Activated CD8-positive, alpha-beta T cell treated with anti-CD3 and anti-CD28 coated beads for 36 hours (primary cell): ENCODE data around the gene CHSY1. TPM values are rescaled to one million over a fixed set of nuclear protein-coding genes. Genes with fewer than 3 reads are reported as not detected.
A peak's percentile ranks its signal among the peaks of the same experiment; 100 is the strongest.
"Not testable (repeated sequence)": the region's sequence is repeated elsewhere in the genome, so short reads cannot be mapped to it uniquely, and the experiment has no call there.

ENCODE experiments used
- ATAC-seq: fragments of 200-7000 bp; cut with Tn5 transposase; one replicate; pipeline ENCODE4 v1.10.0; 2021; ENCODE audit warnings: mild to moderate bottlenecking, moderate library complexity
- CTCF ChIA-PET: fragments of 350-600 bp; sonication (Branson Sonifier 250); formaldehyde crosslinking; loops from one replicate; lab custom pipeline; 2021; ENCODE audit warnings: antibody characterized with exemption; lab: Charles Lee
- POLR2A ChIA-PET: fragments of 350-600 bp; sonication (Branson Sonifier 250); formaldehyde crosslinking; loops from one replicate; lab custom pipeline; 2021; ENCODE audit warnings: antibody characterized with exemption; lab: Charles Lee
- DNase-seq: peaks from one replicate; pipeline ENCODE4 v3.0.0-alpha.2; 2020
- H3K27ac Mint-ChIP-seq: one replicate; pipeline ENCODE4 v1.8.0; 2021; ENCODE audit warnings: mild to moderate bottlenecking, mixed read lengths
- H3K27me3 Mint-ChIP-seq: one replicate; pipeline ENCODE4 v1.8.0; 2021; ENCODE audit warnings: mixed read lengths
- H3K36me3 Mint-ChIP-seq: one replicate; pipeline ENCODE4 v1.8.0; 2021; ENCODE audit warnings: low read depth, mixed read lengths
- H3K4me1 Mint-ChIP-seq: one replicate; pipeline ENCODE4 v1.8.0; 2021; ENCODE audit warnings: low read depth, mixed read lengths
- H3K4me3 Mint-ChIP-seq: one replicate; pipeline ENCODE4 v1.8.0; 2021; ENCODE audit warnings: mild to moderate bottlenecking, moderate library complexity, mixed read lengths
- H3K9me3 Mint-ChIP-seq: one replicate; pipeline ENCODE4 v1.8.0; 2021; ENCODE audit warnings: mixed read lengths
- intact Hi-C: fragments of 100-400 bp; cut with micrococcal nuclease; formaldehyde crosslinking; loops from one replicate; pipeline ENCODE4 v1.10.0; 2022
- total RNA-seq, 2 experiments: library from RNA; stranded (reverse); gene quantifications; one replicate each; pipeline ENCODE4 v1.2.3, GENCODE V29; 2021
- TF ChIP-seq, protein P1 (sequence below): fragments of 200-600 bp; IDR thresholded peaks from one replicate; pipeline ENCODE4 v1.8.0; 2022; ENCODE audit warnings: antibody characterized with exemption, mild to moderate bottlenecking

Gene CHSY1
- total RNA-seq, 2 experiments from 2014 or later: 57.9 to 58.3 TPM

DNA sequence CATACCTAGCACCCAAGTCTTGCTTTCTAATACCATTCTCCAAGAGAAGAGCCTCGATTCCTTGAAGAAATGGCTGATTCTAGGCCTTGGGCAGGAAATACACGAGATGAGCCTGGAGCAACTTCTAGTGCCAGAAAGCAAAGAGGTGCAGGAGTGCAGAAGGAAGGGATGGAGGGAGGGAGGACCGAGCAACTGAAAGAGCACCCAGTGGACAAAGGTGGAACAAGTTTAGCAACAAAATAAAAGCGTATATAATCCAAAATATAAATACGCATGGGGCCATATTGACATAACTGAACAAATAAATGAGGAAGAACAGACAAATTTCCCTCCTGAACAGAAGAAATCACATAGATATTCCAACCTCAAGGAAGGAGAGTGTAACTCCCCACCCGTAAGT lies 34.4 kb downstream of the CHSY1 start:
- CTCF ChIA-PET: interaction anchor here (0.9 to 1.5 kb wide), 2 partner anchors 12 to 40 kb away, joined by 3 to 4 read pairs; no protein-coding TSS in a partner anchor
- H3K36me3 Mint-ChIP-seq: peaks cover 48% of the 10 kb centered on the region

DNA sequence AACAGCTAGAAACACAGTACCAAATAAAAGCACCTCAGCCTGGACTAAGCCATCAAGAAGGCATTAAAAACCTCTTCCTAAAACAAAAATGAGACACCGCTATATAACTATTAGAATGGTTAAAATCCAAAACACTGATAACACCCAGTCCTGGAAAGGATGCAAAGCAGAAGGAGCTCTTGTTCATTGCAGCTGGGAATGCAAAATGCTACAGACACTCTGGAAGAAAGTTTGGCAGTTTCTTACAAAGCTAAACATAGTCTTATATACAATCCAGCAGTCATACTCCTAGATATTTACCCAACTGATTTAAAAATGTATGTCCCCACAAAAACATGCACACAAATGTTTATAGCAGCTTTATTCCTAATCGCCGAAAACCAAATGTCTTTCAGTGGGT lies 35.7 kb downstream of the CHSY1 start:
- DNase-seq (no peak), ATAC-seq (no peak)
- ChIA-PET POLR2A (interaction anchor here (0.6 to 2.3 kb wide), 3 partner anchors 8 to 24 kb away, joined by 3 to 8 read pairs (median 3); no protein-coding TSS in a partner anchor), CTCF (interaction anchor here (1.2 to 1.6 kb wide), 3 partner anchors 11 to 128 kb away, joined by 3 to 5 read pairs (median 4); no protein-coding TSS in a partner anchor)
- Mint-ChIP-seq H3K9me3 (no peaks in the 10 kb centered on the region), H3K4me3 (no peak overlapping the region), H3K36me3 (peaks cover 48% of the 10 kb centered on the region), H3K27ac (peak overlapping the region; percentile 25), H3K4me1 (peaks cover 72% of the 10 kb centered on the region), H3K27me3 (no peaks in the 10 kb centered on the region)
- TF ChIP-seq, protein P1, sequence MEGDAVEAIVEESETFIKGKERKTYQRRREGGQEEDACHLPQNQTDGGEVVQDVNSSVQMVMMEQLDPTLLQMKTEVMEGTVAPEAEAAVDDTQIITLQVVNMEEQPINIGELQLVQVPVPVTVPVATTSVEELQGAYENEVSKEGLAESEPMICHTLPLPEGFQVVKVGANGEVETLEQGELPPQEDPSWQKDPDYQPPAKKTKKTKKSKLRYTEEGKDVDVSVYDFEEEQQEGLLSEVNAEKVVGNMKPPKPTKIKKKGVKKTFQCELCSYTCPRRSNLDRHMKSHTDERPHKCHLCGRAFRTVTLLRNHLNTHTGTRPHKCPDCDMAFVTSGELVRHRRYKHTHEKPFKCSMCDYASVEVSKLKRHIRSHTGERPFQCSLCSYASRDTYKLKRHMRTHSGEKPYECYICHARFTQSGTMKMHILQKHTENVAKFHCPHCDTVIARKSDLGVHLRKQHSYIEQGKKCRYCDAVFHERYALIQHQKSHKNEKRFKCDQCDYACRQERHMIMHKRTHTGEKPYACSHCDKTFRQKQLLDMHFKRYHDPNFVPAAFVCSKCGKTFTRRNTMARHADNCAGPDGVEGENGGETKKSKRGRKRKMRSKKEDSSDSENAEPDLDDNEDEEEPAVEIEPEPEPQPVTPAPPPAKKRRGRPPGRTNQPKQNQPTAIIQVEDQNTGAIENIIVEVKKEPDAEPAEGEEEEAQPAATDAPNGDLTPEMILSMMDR: no peak
- intact Hi-C loops: no loop called here

More for the DNA sequence above, 34.4 kb downstream of the CHSY1 start:
- intact Hi-C loops: no loop called here
- POLR2A ChIA-PET: no interaction called here
- DNase-seq: no peak
- Mint-ChIP-seq H3K4me1 (peaks cover 69% of the 10 kb centered on the region), H3K4me3 (no peak overlapping the region), H3K9me3 (no peaks in the 10 kb centered on the region), H3K27me3 (no peaks in the 10 kb centered on the region), H3K27ac (no peak overlapping the region)
- TF ChIP-seq, protein P1: no peak
- ATAC-seq: no peak

DNA sequence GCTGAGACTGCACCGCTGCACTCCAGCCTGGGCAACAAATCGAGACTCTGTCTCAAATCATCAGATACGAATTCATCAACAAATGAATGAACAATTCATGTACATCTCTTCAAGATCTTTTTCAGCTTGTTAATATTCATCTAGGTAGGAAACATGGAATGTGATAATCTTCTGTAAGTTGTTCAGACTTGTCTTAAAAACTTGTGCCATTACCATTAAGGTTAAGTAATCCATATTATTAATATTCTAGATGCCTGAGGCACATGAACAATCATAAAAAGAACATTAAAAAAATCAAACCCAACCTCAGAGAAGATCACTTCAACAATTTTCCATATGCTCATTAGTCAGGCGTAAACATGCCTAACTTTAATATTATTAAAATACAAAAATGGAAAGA lies 36.2 kb downstream of the CHSY1 start:
- peaks cover 71% of the 10 kb centered on the region for H3K4me1 Mint-ChIP-seq
- intact Hi-C loops: no loop called here
- POLR2A ChIA-PET: interaction anchor here (0.6 to 2.3 kb wide), 3 partner anchors 11 to 35 kb away, joined by 3 to 8 read pairs (median 3); no protein-coding TSS in a partner anchor
- no peak for DNase-seq
- H3K36me3 Mint-ChIP-seq: peaks cover 45% of the 10 kb centered on the region
- ATAC-seq: no peak
- no peaks in the 10 kb centered on the region for H3K27me3 Mint-ChIP-seq
- H3K9me3 Mint-ChIP-seq: no peaks in the 10 kb centered on the region
- H3K4me3 Mint-ChIP-seq: no peak overlapping the region
- no peak overlapping the region for H3K27ac Mint-ChIP-seq
- TF ChIP-seq, protein P1: no peak
- CTCF ChIA-PET: interaction anchor here (1.4 to 1.6 kb wide), 2 partner anchors 11 to 20 kb away, joined by 4 to 5 read pairs; no protein-coding TSS in a partner anchor

DNA sequence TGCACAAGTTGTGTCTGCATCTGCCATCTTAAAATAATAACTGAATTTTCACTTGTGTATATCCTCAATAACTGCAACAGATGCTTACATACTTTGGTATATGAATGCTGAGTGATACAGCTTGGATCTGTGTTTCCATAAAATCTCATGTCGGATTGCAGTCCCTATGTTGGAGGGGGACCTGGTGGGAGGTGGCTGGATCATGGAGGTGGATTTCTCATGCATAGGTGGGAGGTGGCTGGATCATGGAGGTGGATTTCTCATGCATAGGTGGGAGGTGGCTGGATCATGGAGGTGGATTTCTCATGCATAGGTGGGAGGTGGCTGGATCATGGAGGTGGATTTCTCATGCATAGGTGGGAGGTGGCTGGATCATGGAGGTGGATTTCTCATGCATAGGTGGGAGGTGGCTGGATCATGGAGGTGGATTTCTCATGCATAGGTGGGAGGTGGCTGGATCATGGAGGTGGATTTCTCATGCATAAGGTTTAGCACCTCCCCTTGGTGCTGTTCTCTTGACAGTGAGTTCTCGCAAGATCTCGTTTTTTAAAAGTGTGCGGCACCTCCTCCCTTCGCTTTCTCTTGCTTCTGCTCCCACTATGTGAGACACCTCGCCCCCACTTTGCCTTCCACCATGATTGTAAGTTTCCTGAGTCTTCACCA lies 37.3 kb downstream of the CHSY1 start:
- intact Hi-C loops, H3K9me3 Mint-ChIP-seq, DNase-seq, H3K27ac Mint-ChIP-seq, H3K27me3 Mint-ChIP-seq, ATAC-seq, CTCF ChIA-PET, H3K4me3 Mint-ChIP-seq: not testable (repeated sequence)
- peaks cover 74% of the 10 kb centered on the region for H3K4me1 Mint-ChIP-seq
- peaks cover 37% of the 10 kb centered on the region for H3K36me3 Mint-ChIP-seq
- POLR2A ChIA-PET: interaction anchor here (1.0 to 2.3 kb wide), 2 partner anchors 25 to 36 kb away, joined by 3 to 8 read pairs; no protein-coding TSS in a partner anchor

DNA sequence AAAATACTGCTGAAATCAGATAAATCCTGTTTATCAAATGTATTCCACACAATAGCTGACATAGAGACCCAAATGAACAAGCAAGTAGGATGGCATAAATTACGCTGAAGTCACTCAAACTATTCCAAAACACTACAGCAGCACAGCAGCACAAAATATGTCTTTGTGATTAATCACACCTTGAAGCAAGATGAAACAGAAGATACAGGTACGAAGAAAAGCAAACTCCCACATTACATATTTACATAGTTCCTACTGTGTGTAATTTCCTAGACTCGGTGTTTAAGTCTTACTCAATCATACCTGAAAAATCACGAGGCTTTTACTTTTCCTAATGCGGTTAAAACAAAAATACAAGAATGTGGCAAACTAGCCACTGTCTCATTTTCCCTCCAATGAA lies 38.3 kb downstream of the CHSY1 start:
- peaks cover 38% of the 10 kb centered on the region for H3K36me3 Mint-ChIP-seq
- H3K4me1 Mint-ChIP-seq: peaks cover 79% of the 10 kb centered on the region
- ATAC-seq (no peak), DNase-seq (no peak)
- H3K27ac Mint-ChIP-seq: peak overlapping the region; percentile 17
- CTCF ChIA-PET: no interaction called here
- no peaks in the 10 kb centered on the region for H3K9me3 Mint-ChIP-seq
- TF ChIP-seq, protein P1: no peak
- intact Hi-C loops: no loop called here
- no peak overlapping the region for H3K4me3 Mint-ChIP-seq
- POLR2A ChIA-PET: no interaction called here
- H3K27me3 Mint-ChIP-seq: no peaks in the 10 kb centered on the region
